ENCODE measurements around the gene NMNAT1.
"Not testable (repeated sequence)": the region's sequence is repeated elsewhere in the genome, so short reads cannot be mapped to it uniquely, and the experiment has no call there.

NMNAT1 gene

DNA sequence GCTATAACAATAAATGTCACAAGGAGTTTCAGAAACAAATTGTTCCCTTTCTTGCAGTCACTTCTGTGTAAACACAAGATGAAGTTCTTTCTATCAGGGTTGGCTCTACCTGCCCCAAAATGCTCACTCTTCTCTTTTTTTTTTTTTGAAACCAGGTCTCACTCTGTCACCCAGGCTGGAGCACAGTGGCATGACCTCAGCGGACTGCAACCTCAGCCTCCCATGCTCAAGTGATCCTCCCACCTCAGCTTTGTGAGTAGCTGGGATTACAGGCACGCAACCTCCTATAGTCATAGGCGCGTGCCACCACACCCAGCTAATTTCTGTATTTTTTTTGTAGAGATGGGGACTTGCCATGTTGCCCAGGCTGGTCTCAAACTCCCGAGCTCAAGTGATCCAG lies 22.7 kb upstream of the NMNAT1 start:
- no peak for DNase-seq (ENCODE audit: low read depth, low spot score)

DNA sequence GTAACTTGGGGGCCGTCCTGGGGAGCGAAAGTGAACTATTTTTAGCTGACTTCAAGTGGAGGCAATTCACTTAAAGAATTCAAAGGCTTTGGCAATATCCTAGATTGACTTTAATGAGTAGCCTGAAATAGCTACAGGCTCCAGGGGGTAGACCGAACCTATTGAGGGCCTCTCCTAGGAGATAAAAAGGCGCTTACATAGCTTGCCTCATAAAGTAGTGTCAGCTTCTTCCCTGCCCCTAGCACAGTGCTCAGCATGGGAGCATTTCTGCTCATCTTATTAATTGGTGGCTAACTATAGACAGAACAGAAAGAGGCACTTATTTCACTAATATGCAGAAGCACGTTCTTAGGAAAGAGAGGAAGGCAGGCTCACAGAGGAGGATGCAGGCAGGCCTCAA lies 20.9 kb upstream of the NMNAT1 start:
- no peak for DNase-seq (ENCODE audit: low read depth, low spot score)

- no peak for DNase-seq (ENCODE audit: low read depth, low spot score)
These were observed 16.0 kb upstream of the NMNAT1 start for GRCh38 chr1:9927259-9927658.

- DNase-seq (ENCODE audit: low read depth, low spot score), result peak; percentile 56
These were observed 13.6 kb upstream of the NMNAT1 start for GRCh38 chr1:9929431-9930385.

- no peak for DNase-seq (ENCODE audit: low read depth, low spot score)
These were observed 806 bp upstream of the NMNAT1 start for GRCh38 chr1:9942399-9942938.

GRCh38 chr1:9946315-9946714 lies 3.0 kb downstream of the NMNAT1 start:
- no peak for DNase-seq (ENCODE audit: low read depth, low spot score)

- DNase-seq (ENCODE audit: low read depth, low spot score), result no peak
These were observed 14.5 kb downstream of the NMNAT1 start for GRCh38 chr1:9957726-9958125.

GRCh38 chr1:9960011-9960410 lies 16.7 kb downstream of the NMNAT1 start:
- no peak for DNase-seq (ENCODE audit: low read depth, low spot score)

DNA sequence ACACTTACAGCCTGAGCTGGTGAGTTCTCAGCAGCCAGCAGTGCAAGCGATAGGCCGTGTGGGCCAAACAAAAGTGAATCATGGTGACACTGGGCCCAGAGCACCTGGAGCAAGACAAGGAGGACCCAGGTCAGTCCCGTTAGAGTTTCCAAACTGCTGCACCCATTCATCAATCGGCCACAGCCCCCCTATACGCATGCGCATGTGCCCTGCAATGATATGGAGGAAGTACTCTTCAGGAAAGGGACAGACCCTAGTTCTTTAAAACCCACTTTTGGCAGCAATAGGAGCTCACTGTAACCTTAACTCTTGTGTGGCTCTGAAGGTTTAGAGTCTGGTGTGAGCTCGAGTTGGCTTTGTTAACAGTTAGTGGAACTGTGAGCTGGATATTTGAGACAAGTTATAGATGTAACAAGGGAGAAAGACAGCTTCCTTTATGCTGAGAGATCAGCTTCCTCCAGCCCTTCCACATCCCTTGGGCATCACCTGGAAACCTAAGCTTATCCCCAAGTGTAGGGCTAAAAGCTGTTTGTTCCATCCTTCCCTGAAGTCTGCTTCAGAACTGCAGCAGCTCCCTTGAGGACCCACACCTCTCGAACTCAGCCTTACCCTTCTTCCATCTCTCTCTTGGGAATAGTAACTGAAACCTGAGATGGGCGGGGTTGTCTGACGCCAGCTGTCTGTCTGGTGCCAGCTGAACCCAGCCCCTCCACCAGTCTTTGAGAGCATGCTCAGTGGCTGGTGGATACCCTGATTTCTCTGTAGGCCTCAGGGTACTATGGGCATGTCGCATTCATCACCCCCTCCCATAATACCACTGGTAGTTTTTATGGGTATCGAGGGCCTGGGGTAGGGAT lies 17.7 kb downstream of the NMNAT1 start:
- DNase-seq (ENCODE audit: low read depth, low spot score), result no peak

DNA sequence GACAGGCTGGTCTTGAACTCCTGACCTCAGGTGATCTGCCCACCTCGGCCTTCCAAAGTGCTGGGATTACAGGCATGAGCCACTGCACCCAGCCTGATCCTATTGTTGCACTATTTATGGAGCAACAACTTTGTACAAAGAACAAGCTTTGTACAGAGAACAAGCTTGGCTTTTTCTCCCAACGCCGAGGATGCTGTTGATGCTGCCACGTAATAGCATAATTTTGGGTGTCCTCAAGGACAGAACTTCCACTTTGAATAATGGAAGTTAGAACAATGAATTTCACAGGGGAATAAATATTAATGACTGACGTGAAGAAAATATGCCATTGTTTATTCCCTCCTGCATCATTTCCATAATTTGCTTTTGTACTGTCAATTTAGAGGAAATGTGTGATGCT lies 41.0 kb downstream of the NMNAT1 start:
- DNase-seq (ENCODE audit: low read depth, low spot score), result no peak

DNA sequence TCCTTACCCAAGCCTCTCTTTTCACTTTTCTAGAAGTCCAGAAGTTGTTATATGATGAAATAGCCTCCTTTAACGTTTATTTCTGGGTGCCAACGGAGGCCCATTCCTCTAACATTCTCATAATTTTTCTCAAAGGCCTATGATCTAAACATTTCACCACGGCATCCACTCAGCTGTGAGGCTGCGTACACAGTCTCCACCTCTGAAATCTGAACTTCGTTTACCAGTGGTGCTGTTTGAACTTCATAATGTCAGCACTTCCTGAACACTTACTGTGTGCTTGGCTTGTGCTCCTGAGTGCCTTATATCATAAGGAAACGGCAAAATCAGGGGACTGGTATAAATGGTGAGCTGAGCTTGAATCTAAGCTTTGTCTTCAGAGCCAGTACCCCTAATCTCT lies 41.7 kb downstream of the NMNAT1 start:
- no peak for DNase-seq (ENCODE audit: low read depth, low spot score)

DNA sequence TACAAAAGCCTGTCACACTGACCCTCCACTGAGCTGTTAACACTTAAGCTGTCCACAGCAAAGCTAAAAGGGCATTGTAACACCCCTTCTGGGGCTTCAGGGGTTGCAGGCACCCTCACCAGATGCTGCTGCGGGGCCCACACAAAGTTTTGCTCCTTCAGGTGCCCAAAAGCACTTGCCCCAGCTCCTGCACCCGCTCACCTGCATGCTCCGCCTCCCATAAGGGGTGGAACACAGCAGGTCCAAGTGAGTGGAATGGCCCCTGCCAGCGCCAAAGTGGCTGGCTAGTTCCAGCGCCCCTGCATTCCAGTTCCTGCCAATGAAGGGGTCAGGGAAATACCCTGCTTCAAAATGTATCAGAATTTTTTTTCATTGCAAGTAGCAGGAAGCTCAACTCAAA lies 46.5 kb downstream of the NMNAT1 start:
- no peak for DNase-seq (ENCODE audit: low read depth, low spot score)

- no peak for DNase-seq (ENCODE audit: low read depth, low spot score)
These were observed 47.7 kb downstream of the NMNAT1 start for GRCh38 chr1:9990944-9991343.

GRCh38 chr1:9992910-9993309 lies 49.6 kb downstream of the NMNAT1 start:
- DNase-seq (ENCODE audit: low read depth, low spot score), result no peak

GRCh38 chr1:9993561-9994075 lies 50.3 kb downstream of the NMNAT1 start:
- no peak for DNase-seq (ENCODE audit: low read depth, low spot score)

GRCh38 chr1:9996624-9997582 lies 53.6 kb downstream of the NMNAT1 start, which contains the start of gene RBP7:
Gene RBP7, plus strand, starts transcription at chr1:9997228. Its CDS starts 31 bp downstream, at chr1:9997259.
- DNase-seq (ENCODE audit: low read depth, low spot score), result no peak

- no peak for DNase-seq (ENCODE audit: low read depth, low spot score)
These were observed 57.9 kb downstream of the NMNAT1 start for GRCh38 chr1:10001016-10001665.

DNA sequence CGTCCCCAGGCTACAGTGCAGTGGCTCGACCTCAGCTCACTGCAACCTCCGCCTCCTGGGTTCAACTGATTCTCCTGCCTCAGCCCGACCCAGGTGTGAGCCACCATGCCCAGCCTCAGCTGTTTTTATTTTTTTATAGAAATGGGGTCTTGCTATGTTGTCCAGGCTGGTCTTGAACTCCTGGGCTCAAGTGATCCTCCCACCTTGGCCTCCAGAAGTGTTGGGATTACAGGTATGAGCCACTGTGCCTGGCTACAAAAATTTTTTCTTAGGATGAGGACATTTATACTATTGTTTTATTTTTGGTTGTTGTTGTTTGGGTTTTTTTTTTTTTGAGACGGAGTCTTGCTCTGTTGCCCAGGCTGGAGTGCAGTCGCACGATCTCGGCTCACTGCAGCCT lies 62.0 kb downstream of the NMNAT1 start:
- not testable (repeated sequence) for DNase-seq (ENCODE audit: low read depth, low spot score)

GRCh38 chr1:10007169-10007568 lies 63.9 kb downstream of the NMNAT1 start:
- DNase-seq (ENCODE audit: low read depth, low spot score), result no peak

GRCh38 chr1:10014016-10014415 lies 70.7 kb downstream of the NMNAT1 start:
- DNase-seq (ENCODE audit: low read depth, low spot score), result no peak

Data from iPS DF 19.7 (cell line).